ENCODE measurements around the gene BTF3L4. TPM values are rescaled to one million over a fixed set of nuclear protein-coding genes. Genes with fewer than 3 reads are reported as not detected.

The BTF3L4 gene
- total RNA-seq, 2 experiments from 2014 or later = 29.4 to 34.1 TPM

- H3K36me3 Mint-ChIP-seq (ENCODE audit: low read depth) = peaks cover 40% of the 10 kb centered on the region
- H3K4me3 Mint-ChIP-seq = peak overlapping the region; percentile 97
- no peak for DNase-seq
- H3K27ac Mint-ChIP-seq = peak overlapping the region; percentile 92
- peaks cover 26% of the 10 kb centered on the region for H3K4me1 ChIP-seq (ENCODE audit: insufficient read depth, low read length)
- peaks cover 63% of the 10 kb centered on the region for H3K4me1 Mint-ChIP-seq (ENCODE audit: low read depth)
- H3K27ac ChIP-seq (ENCODE audit: low read depth in 1 of 2, low read length in 2 of 2) = no peak overlapping the region
- peaks cover 3% of the 10 kb centered on the region for H3K36me3 ChIP-seq (ENCODE audit: insufficient read depth, low read length)
- CTCF ChIA-PET = no interaction called here
- no peaks in the 10 kb centered on the region for H3K27me3 Mint-ChIP-seq
- H3K9me3 ChIP-seq (ENCODE audit: control insufficient read depth in 1 of 2, insufficient read depth in 1 of 2, low read length in 2 of 2) = no peaks in the 10 kb centered on the region
- POLR2A ChIA-PET = interaction anchor here (0.6 to 3.3 kb wide), 2 partner anchors 20 to 21 kb away, joined by 3 to 63 read pairs; partner anchors contain the start of gene KTI12
- intact Hi-C loops (cut with DNase I, micrococcal nuclease) = loop anchor here in 1 of 2 experiments (1.0 to 10.0 kb wide), 7 partner anchors 176 to 1891 kb away; partner anchors contain the start of genes CPT2, EPS15, IFT25 and LRRC42
- no peaks in the 10 kb centered on the region for H3K27me3 ChIP-seq (ENCODE audit: control insufficient read depth in 1 of 2, insufficient read depth in 2 of 2, low read length in 2 of 2)
- no peaks in the 10 kb centered on the region for H3K9me3 Mint-ChIP-seq
- no peak overlapping the region for H3K4me3 ChIP-seq (ENCODE audit: low read length)
- no peak for TF ChIP-seq CTCF (IDR thresholded peaks at IDR 0.05)
- ATAC-seq (ENCODE audit: poor library complexity) = no peak
Observed at GRCh38 chr1:52053862-52054261, 2.2 kb upstream of the BTF3L4 start.

- Histone ChIP-seq H3K4me3 (ENCODE audit: low read length) (peak overlapping the region; percentile 88), H3K9me3 (ENCODE audit: control insufficient read depth in 1 of 2, insufficient read depth in 1 of 2, low read length in 2 of 2) (no peaks in the 10 kb centered on the region), H3K27me3 (ENCODE audit: control insufficient read depth in 1 of 2, insufficient read depth in 2 of 2, low read length in 2 of 2) (no peaks in the 10 kb centered on the region), H3K36me3 (ENCODE audit: insufficient read depth, low read length) (peaks cover 3% of the 10 kb centered on the region), H3K4me1 (ENCODE audit: insufficient read depth, low read length) (peaks cover 26% of the 10 kb centered on the region), H3K27ac (ENCODE audit: low read depth in 1 of 2, low read length in 2 of 2) (peak overlapping the region; percentile 71 to 83)
- ChIA-PET CTCF (interaction anchor here (1.5 kb wide), 1 partner anchor 21 kb away, joined by 5 read pairs; the partner anchor contains the start of gene KTI12), POLR2A (interaction anchor here (0.7 to 3.3 kb wide), 5 partner anchors 21 to 1891 kb away, joined by 3 to 63 read pairs (median 3); partner anchors contain the start of genes CC2D1B, KTI12 and LRRC42)
- DNase-seq (peak in 1 of 14 experiments; percentile 7), ATAC-seq (ENCODE audit: poor library complexity) (no peak)
- intact Hi-C loops (cut with DNase I, micrococcal nuclease) = loop anchor here in 1 of 2 experiments (1.0 to 10.0 kb wide), 10 partner anchors 88 to 1890 kb away; partner anchors contain the start of genes CC2D1B, CPT2, EPS15 and IFT25
- peak overlapping the region; percentile 92 for H3K27ac Mint-ChIP-seq
- H3K4me3 Mint-ChIP-seq = peak overlapping the region; percentile 97
- H3K36me3 Mint-ChIP-seq (ENCODE audit: low read depth) = peaks cover 40% of the 10 kb centered on the region
- TF ChIP-seq CTCF (IDR thresholded peaks at IDR 0.05) = no peak
- no peaks in the 10 kb centered on the region for H3K9me3 Mint-ChIP-seq
- H3K4me1 Mint-ChIP-seq (ENCODE audit: low read depth) = peaks cover 69% of the 10 kb centered on the region
- no peaks in the 10 kb centered on the region for H3K27me3 Mint-ChIP-seq
Observed at GRCh38 chr1:52054496-52055065, 1.5 kb upstream of the BTF3L4 start.

GRCh38 chr1:52055066-52055865, 829 bp upstream of the BTF3L4 start, which contains the start of gene TXNDC12:
TXNDC12 (minus strand) TSS chr1:52055191; CDS start chr1:52055096, 95 bp downstream.
- ChIA-PET CTCF (interaction anchor here (1.3 to 1.5 kb wide), 2 partner anchors 10 to 22 kb away, joined by 3 to 5 read pairs; partner anchors contain the start of gene KTI12), POLR2A (interaction anchor here (0.6 to 3.3 kb wide), 11 partner anchors 22 to 1891 kb away, joined by 3 to 63 read pairs (median 3); partner anchors contain the start of genes CC2D1B, EPS15, KTI12 and LRRC42)
- H3K27ac Mint-ChIP-seq = peak within 1 kb of the TSS; percentile 92
- Histone ChIP-seq H3K27me3 (ENCODE audit: control insufficient read depth in 1 of 2, insufficient read depth in 2 of 2, low read length in 2 of 2) (no peaks in the 10 kb centered on the region), H3K9me3 (ENCODE audit: control insufficient read depth in 1 of 2, insufficient read depth in 1 of 2, low read length in 2 of 2) (no peaks in the 10 kb centered on the region), H3K4me1 (ENCODE audit: insufficient read depth, low read length) (peaks cover 26% of the 10 kb centered on the region), H3K36me3 (ENCODE audit: insufficient read depth, low read length) (peaks cover 10% of the 10 kb centered on the region), H3K4me3 (ENCODE audit: low read length) (peak within 1 kb of the TSS; percentile 88), H3K27ac (ENCODE audit: low read depth in 1 of 2, low read length in 2 of 2) (peak within 1 kb of the TSS; percentile 71 to 83)
- H3K4me1 Mint-ChIP-seq (ENCODE audit: low read depth) = peaks cover 71% of the 10 kb centered on the region
- TF ChIP-seq CTCF (IDR thresholded peaks at IDR 0.05) = no peak
- peak within 1 kb of the TSS; percentile 97 for H3K4me3 Mint-ChIP-seq
- peaks cover 43% of the 10 kb centered on the region for H3K36me3 Mint-ChIP-seq (ENCODE audit: low read depth)
- intact Hi-C loops (cut with DNase I, micrococcal nuclease) = loop anchor here in 1 of 2 experiments (5.0 to 10.0 kb wide), 8 partner anchors 87 to 1890 kb away; partner anchors contain the start of genes CC2D1B, CPT2, EPS15 and IFT25
- DNase-seq = peak; percentile 28 to 82 (median 52)
- no peaks in the 10 kb centered on the region for H3K27me3 Mint-ChIP-seq
- no peaks in the 10 kb centered on the region for H3K9me3 Mint-ChIP-seq
- ATAC-seq (ENCODE audit: poor library complexity) = peak; percentile 25
